IPS-15b (cell line): ENCODE measurements around the gene PRKN.

Experiments
- H3K27me3 ChIP-seq: one replicate; pipeline ENCODE4 v1.6.1; 2013; ENCODE audit warnings: low read length; ENCODE audit not compliant: control insufficient read depth, insufficient read depth
- H3K36me3 ChIP-seq: one replicate; pipeline ENCODE4 v1.6.1; 2013; ENCODE audit warnings: low read length; ENCODE audit not compliant: control insufficient read depth, insufficient read depth
- H3K4me1 ChIP-seq: one replicate; pipeline ENCODE4 v1.6.1; 2013; ENCODE audit warnings: mild to moderate bottlenecking, low read length; ENCODE audit not compliant: control insufficient read depth, insufficient read depth
- H3K4me3 ChIP-seq: one replicate; pipeline ENCODE4 v1.5.1; 2013; ENCODE audit warnings: low read depth, low read length
- H3K9ac ChIP-seq: one replicate; pipeline ENCODE4 v1.6.1; 2013; ENCODE audit warnings: low read depth, mild to moderate bottlenecking, low read length
- H3K9me3 ChIP-seq: one replicate; pipeline ENCODE4 v1.6.1; 2013; ENCODE audit warnings: mild to moderate bottlenecking, low read length; ENCODE audit not compliant: control insufficient read depth, insufficient read depth

PRKN gene

GRCh38 chr6:162239330-162239729, 488.2 kb downstream of the PRKN start:
- no peaks in the 10 kb centered on the region for H3K9me3 ChIP-seq
- no peaks in the 10 kb centered on the region for H3K27me3 ChIP-seq
- H3K36me3 ChIP-seq, result no peaks in the 10 kb centered on the region
- no peaks in the 10 kb centered on the region for H3K4me1 ChIP-seq
- H3K9ac ChIP-seq, result no peak overlapping the region
- H3K4me3 ChIP-seq, result no peak overlapping the region

DNA sequence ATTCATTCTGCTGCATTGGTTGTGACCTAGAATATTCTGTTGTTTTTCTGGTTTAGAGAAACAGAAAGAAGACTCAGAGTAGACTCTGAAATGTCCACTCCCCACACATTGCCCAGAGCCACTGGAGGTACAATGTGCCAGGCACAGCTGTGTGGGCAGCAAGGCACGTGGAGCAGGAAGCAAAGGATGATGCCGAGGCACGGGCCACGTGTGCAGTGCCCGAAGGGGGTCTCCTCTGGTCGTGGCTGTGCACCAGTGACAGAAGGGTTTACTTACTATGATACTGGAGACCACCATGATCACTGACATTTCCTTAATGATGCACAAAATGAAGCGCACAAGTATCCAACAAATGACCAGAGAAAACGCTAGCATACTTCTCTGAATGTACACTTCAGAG, 488.9 kb downstream of the PRKN start:
- no peak overlapping the region for H3K9ac ChIP-seq
- no peak overlapping the region for H3K4me3 ChIP-seq
- no peaks in the 10 kb centered on the region for H3K9me3 ChIP-seq
- no peaks in the 10 kb centered on the region for H3K4me1 ChIP-seq
- no peaks in the 10 kb centered on the region for H3K27me3 ChIP-seq
- no peaks in the 10 kb centered on the region for H3K36me3 ChIP-seq

DNA sequence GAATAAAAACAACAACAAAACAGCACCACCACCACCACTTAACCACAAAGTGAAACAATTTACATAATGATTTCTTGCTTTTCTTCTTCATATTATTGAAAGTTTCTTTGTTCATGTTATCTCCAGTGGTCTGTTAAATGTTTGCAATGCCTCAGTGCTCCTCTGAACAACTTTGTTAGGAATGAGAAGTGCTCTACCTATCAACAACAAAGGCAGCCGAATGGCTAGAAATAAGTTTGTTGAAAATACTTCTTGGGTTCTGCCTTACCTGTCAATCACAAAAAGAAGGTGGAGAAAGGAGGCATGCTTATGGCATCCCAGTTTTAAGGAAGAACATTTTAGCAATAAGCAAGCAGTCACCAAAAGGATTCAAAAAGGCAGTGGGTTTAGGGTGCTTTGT, 490.2 kb downstream of the PRKN start:
- Histone ChIP-seq H3K36me3 (no peaks in the 10 kb centered on the region), H3K4me1 (no peaks in the 10 kb centered on the region), H3K4me3 (no peak overlapping the region), H3K27me3 (no peaks in the 10 kb centered on the region), H3K9me3 (no peaks in the 10 kb centered on the region), H3K9ac (no peak overlapping the region)

DNA sequence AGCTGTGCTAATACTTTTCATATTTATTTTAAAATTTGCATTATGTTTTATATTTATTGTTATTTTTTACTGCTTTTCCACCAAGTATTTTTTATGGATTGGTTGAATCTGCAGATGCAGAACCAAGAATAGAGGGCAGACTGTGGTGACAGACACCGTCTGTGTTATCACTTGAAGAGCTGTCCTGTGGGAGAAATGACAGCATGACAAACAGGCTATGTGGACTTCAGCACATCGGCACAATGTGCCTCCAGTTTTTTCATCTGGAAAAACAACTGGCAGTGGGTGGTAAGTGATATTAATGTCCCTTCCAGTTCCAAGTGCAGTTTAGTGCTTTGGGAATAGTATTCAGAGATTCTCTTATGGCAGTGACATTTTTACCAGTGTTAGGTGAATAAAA, 492.9 kb downstream of the PRKN start:
- no peaks in the 10 kb centered on the region for H3K4me1 ChIP-seq
- no peaks in the 10 kb centered on the region for H3K36me3 ChIP-seq
- H3K9me3 ChIP-seq, result no peaks in the 10 kb centered on the region
- H3K9ac ChIP-seq, result no peak overlapping the region
- no peaks in the 10 kb centered on the region for H3K27me3 ChIP-seq
- H3K4me3 ChIP-seq, result no peak overlapping the region

DNA sequence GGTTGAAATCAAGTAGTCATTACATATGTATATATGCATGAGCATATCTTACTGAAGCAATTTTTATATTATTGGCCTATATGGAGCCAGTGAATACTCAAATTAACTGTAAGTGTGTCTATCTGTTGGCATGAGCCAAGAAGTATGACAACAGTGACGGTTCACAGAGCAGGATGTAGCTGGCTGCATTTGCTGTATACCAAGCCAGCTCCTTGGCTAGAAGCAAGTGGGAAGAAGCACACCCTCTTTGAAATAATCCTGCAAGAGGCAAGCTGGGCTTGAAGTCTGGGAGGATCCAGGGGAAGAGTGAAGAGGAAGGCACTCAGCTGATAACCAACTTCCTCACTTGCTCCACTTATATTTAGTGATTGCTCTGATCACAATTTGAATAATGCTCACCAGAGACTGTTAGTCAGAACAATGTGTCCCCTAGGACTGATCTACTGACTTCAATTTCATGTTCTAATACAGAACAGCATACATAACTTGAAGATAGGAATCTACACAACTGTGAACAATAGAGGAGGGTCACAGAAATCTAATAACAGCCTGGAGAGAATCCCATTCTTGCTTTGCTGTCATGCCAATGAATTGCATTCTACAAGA, 497.3 kb downstream of the PRKN start:
- Histone ChIP-seq H3K27me3 (no peaks in the 10 kb centered on the region), H3K4me1 (no peaks in the 10 kb centered on the region), H3K9me3 (no peaks in the 10 kb centered on the region), H3K36me3 (no peaks in the 10 kb centered on the region), H3K4me3 (no peak overlapping the region), H3K9ac (no peak overlapping the region)

GRCh38 chr6:162229093-162229492, 498.5 kb downstream of the PRKN start:
- H3K36me3 ChIP-seq, result no peaks in the 10 kb centered on the region
- no peak overlapping the region for H3K4me3 ChIP-seq
- no peaks in the 10 kb centered on the region for H3K4me1 ChIP-seq
- H3K27me3 ChIP-seq, result no peaks in the 10 kb centered on the region
- no peaks in the 10 kb centered on the region for H3K9me3 ChIP-seq
- no peak overlapping the region for H3K9ac ChIP-seq

- Histone ChIP-seq H3K4me1 (no peaks in the 10 kb centered on the region), H3K27me3 (no peaks in the 10 kb centered on the region), H3K4me3 (no peak overlapping the region), H3K9ac (no peak overlapping the region), H3K36me3 (no peaks in the 10 kb centered on the region), H3K9me3 (no peaks in the 10 kb centered on the region)
Observed at GRCh38 chr6:162226803-162227202, 500.8 kb downstream of the PRKN start.

GRCh38 chr6:162222521-162222920, 505.0 kb downstream of the PRKN start:
- no peaks in the 10 kb centered on the region for H3K9me3 ChIP-seq

GRCh38 chr6:162220876-162221275, 506.7 kb downstream of the PRKN start:
- Histone ChIP-seq H3K36me3 (no peaks in the 10 kb centered on the region), H3K9ac (no peak overlapping the region), H3K4me1 (no peaks in the 10 kb centered on the region), H3K27me3 (no peaks in the 10 kb centered on the region), H3K9me3 (no peaks in the 10 kb centered on the region), H3K4me3 (no peak overlapping the region)

More at GRCh38 chr6:162222521-162222920, 505.0 kb downstream of the PRKN start:
- Histone ChIP-seq H3K4me1 (no peaks in the 10 kb centered on the region), H3K4me3 (no peak overlapping the region), H3K9ac (no peak overlapping the region), H3K27me3 (no peaks in the 10 kb centered on the region), H3K36me3 (no peaks in the 10 kb centered on the region)

DNA sequence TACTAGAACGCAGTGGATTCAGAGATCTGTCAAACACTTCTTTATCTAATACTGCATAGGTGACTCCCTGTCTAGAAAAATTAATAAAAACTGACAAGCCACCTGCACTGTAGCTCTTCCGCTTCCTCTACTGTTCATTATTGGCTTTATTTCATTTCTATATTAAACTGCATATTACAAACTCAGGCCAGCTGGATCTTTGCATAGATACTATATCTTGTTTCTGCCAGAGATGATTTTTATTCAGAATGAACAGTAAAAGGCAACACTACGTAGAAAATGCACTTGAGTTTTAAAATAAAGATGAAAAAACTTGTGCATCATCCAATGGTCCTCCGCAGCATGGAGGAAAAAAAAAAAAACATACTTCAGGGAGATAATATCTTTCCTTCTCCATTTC, 508.3 kb downstream of the PRKN start:
- Histone ChIP-seq H3K27me3 (no peaks in the 10 kb centered on the region), H3K9ac (no peak overlapping the region), H3K4me1 (no peaks in the 10 kb centered on the region), H3K4me3 (no peak overlapping the region), H3K36me3 (no peaks in the 10 kb centered on the region), H3K9me3 (no peaks in the 10 kb centered on the region)

DNA sequence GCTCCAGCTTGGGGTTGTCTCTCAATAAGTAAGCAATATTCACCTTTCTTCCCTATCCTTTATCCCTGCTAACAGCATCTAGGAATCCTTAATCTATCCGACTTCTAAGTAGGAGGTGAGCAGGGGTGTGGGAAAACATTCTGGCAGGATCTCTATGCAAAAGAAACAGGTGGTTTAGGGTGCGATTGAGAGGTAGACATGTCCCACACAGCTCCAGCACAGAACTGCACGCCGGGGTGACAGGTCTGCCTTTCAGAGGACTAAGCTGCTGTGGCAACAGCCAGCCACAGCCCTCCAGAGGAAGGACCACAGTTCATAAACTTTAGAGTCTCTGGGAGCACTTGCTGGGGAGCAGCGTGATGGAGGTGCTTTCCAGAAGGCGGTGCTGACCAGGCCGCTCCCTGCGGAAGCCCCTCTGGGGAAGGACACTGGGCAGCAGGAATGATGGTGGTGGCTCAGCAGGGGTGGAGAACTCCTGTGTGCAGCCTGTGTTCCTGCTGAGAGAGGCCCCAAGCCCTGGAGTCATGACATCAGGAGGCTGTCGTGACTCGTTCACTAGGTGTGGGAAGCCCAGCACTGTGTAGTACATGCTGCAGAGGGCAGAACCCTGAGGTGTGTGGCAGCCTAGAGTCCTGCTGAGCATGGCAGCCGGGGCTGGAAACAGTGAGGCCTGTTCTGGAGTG, 509.6 kb downstream of the PRKN start:
- Histone ChIP-seq H3K9ac (no peak overlapping the region), H3K9me3 (no peaks in the 10 kb centered on the region), H3K4me1 (no peaks in the 10 kb centered on the region), H3K27me3 (no peaks in the 10 kb centered on the region), H3K36me3 (no peaks in the 10 kb centered on the region), H3K4me3 (no peak overlapping the region)

DNA sequence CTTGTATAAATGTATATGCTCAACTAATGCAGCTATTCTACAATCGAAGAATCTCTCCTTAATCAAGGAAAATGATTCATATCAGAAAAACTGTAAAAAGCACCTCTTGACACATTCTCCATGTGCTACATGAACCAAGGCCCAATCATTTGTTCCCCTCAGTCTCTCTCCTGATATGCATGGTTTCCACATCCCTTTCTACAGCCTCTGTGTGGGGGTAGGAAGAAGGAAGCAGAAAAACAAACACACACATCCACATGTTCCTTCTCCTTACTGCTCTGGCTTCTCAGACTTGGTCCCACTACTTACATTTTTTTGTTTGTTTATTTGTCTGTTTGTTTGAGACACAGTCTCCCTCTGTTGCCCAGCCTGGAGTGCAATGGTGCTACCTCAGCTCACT, 510.5 kb downstream of the PRKN start:
- H3K4me3 ChIP-seq, result no peak overlapping the region
- no peaks in the 10 kb centered on the region for H3K9me3 ChIP-seq
- H3K27me3 ChIP-seq, result no peaks in the 10 kb centered on the region
- no peak overlapping the region for H3K9ac ChIP-seq
- no peaks in the 10 kb centered on the region for H3K4me1 ChIP-seq
- H3K36me3 ChIP-seq, result no peaks in the 10 kb centered on the region
